IMR-90 (cell line): ENCODE results near the gene RIMKLA. TPM values are rescaled to one million over a fixed set of nuclear protein-coding genes. Genes with fewer than 3 reads are reported as not detected.

Source experiments
- ATAC-seq: fragments of 200-7000 bp; cut with Tn5 transposase; 2 replicates; pipeline ENCODE4 v1.9.1; 2020; ENCODE audit warnings: low read depth, mild to moderate bottlenecking, moderate library complexity
- BruUV-seq: library from RNA; stranded (reverse); fragments of 400-500 nt; replicated peaks from 2 replicates; lab custom pipeline; 2021; lab: Mats Ljungman, UMichigan
- CTCF ChIA-PET: fragments of 300-600 bp; formaldehyde crosslinking; extraction: SDS; loops from one replicate; lab custom pipeline; 2021; ENCODE audit warnings: antibody characterized with exemption; lab: Yijun Ruan, JAX
- POLR2A ChIA-PET: fragments of 300-600 bp; sonication (Branson Sonifier 250); formaldehyde crosslinking; loops from one replicate; lab custom pipeline; 2022; ENCODE audit warnings: antibody characterized with exemption; ENCODE audit not compliant: unreplicated experiment; lab: Charles Lee
- DNase-seq: peaks from one replicate; pipeline ENCODE4 v3.0.0; 2013
- H2AFZ ChIP-seq: replicated peaks from 2 replicates; pipeline ENCODE3; 2013; ENCODE audit warnings: low read length, mild to moderate bottlenecking; ENCODE audit not compliant: poor library complexity
- H2AK5ac ChIP-seq: 2 replicates; pipeline ENCODE4 v1.6.1; 2013; ENCODE audit warnings: low read depth, low read length, inconsistent platforms
- H2AK9ac ChIP-seq: replicated peaks from 2 replicates; pipeline ENCODE3; 2013; ENCODE audit warnings: mild to moderate bottlenecking, low read depth, low read length, moderate library complexity; ENCODE audit not compliant: poor library complexity
- H2BK120ac ChIP-seq: 2 replicates; pipeline ENCODE4 v1.6.1; 2013; ENCODE audit warnings: low read depth, low read length, inconsistent platforms
- H2BK15ac ChIP-seq: 3 replicates; pipeline ENCODE4 v1.6.1; 2013; ENCODE audit warnings: low read depth, low read length, inconsistent platforms
- H2BK20ac ChIP-seq: 2 replicates; pipeline ENCODE4 v1.6.1; 2013; ENCODE audit warnings: low read depth, mild to moderate bottlenecking, inconsistent platforms, low read length, moderate library complexity
- H2BK5ac ChIP-seq: 2 replicates; pipeline ENCODE4 v1.6.1; 2013; ENCODE audit warnings: mild to moderate bottlenecking, low read depth, low read length, inconsistent platforms; ENCODE audit not compliant: poor library complexity, severe bottlenecking
- H3K14ac ChIP-seq: replicated peaks from 2 replicates; pipeline ENCODE4 v1.6.1; 2013; ENCODE audit warnings: low read depth, low read length, inconsistent platforms
- H3K18ac ChIP-seq: 2 replicates; pipeline ENCODE4 v1.6.1; 2013; ENCODE audit warnings: low read depth, low read length, control low read depth
- H3K23ac ChIP-seq: 2 replicates; pipeline ENCODE4 v1.6.1; 2013; ENCODE audit warnings: low read depth, low read length, inconsistent platforms
- H3K27ac ChIP-seq: 2 replicates; pipeline ENCODE4 v1.5.1; 2013; ENCODE audit warnings: mild to moderate bottlenecking, control low read depth, low read length; ENCODE audit not compliant: insufficient read depth
- H3K27me3 ChIP-seq: 2 replicates; pipeline ENCODE4 v1.6.1; 2013; ENCODE audit warnings: low read length; ENCODE audit not compliant: control insufficient read depth, insufficient read depth
- H3K36me3 ChIP-seq: 2 replicates; pipeline ENCODE4 v1.6.1; 2013; ENCODE audit warnings: low read length, mixed read lengths; ENCODE audit not compliant: control insufficient read depth, insufficient read depth
- H3K4ac ChIP-seq: 2 replicates; pipeline ENCODE4 v1.6.1; 2013; ENCODE audit warnings: low read depth, low read length, inconsistent platforms
- H3K4me1 ChIP-seq: 2 replicates; pipeline ENCODE4 v1.6.1; 2013; ENCODE audit warnings: low read length, mixed read lengths; ENCODE audit not compliant: control insufficient read depth, insufficient read depth
- H3K4me2 ChIP-seq: 2 replicates; pipeline ENCODE4 v1.6.1; 2013; ENCODE audit warnings: low read depth, mild to moderate bottlenecking, control low read depth, low read length, moderate library complexity
- H3K4me3 ChIP-seq: 2 replicates; pipeline ENCODE4 v1.5.1; 2013; ENCODE audit warnings: low read depth, mild to moderate bottlenecking, control low read depth, low read length, moderate library complexity; ENCODE audit not compliant: insufficient read depth
- H3K56ac ChIP-seq: 2 replicates; pipeline ENCODE4 v1.6.1; 2013; ENCODE audit warnings: low read length, inconsistent platforms; ENCODE audit not compliant: insufficient read depth; ENCODE audit errors: extremely low read depth
- H3K79me1 ChIP-seq, 2 experiments: 2 replicates each; pipeline ENCODE4 v1.6.1; 2013; ENCODE audit warnings: low read length in 2 of 2, inconsistent platforms in 1 of 2, low read depth in 1 of 2
- H3K9ac ChIP-seq: 2 replicates; pipeline ENCODE4 v1.6.1; 2013; ENCODE audit warnings: low read depth, low read length, control low read depth
- H3K9me1 ChIP-seq: 2 replicates; pipeline ENCODE4 v1.6.1; 2013; ENCODE audit warnings: low read length, inconsistent platforms; ENCODE audit not compliant: insufficient read depth
- H3K9me3 ChIP-seq: 2 replicates; pipeline ENCODE4 v1.6.1; 2013; ENCODE audit warnings: low read length; ENCODE audit not compliant: control insufficient read depth, insufficient read depth
- H4K20me1 ChIP-seq: 2 replicates; pipeline ENCODE4 v1.6.1; 2013; ENCODE audit warnings: low read length, inconsistent platforms; ENCODE audit not compliant: insufficient read depth
- H4K5ac ChIP-seq: 2 replicates; pipeline ENCODE4 v1.6.1; 2013; ENCODE audit warnings: mild to moderate bottlenecking, low read depth, low read length, control low read depth
- H4K8ac ChIP-seq, 2 experiments: 2 replicates each; pipeline ENCODE4 v1.6.1; 2013; ENCODE audit warnings: low read depth in 2 of 2, low read length in 2 of 2, control low read depth in 1 of 2, inconsistent platforms in 1 of 2
- H4K91ac ChIP-seq: 2 replicates; pipeline ENCODE4 v1.6.1; 2013; ENCODE audit warnings: low read depth, low read length, inconsistent platforms; ENCODE audit not compliant: insufficient read depth
- BHLHE40 ChIP-seq: fragments of 150-350 bp; IDR thresholded peaks from 2 replicates; pipeline ENCODE4 v1.6.1; 2016; ENCODE audit warnings: mild to moderate bottlenecking, low read depth, low read length
- CEBPB ChIP-seq: IDR thresholded peaks from 2 replicates; pipeline ENCODE4 v1.6.1; 2012; ENCODE audit warnings: low read depth, low read length, improper control_type of control experiment
- CHD1 ChIP-seq: IDR thresholded peaks from 2 replicates; pipeline ENCODE4 v1.6.1; 2012; ENCODE audit warnings: low read depth, low read length, improper control_type of control experiment
- CTCF ChIP-seq: conservative IDR thresholded peaks from 2 replicates; pipeline ENCODE4 v1.5.1; 2012; ENCODE audit warnings: mild to moderate bottlenecking, low read depth, low read length, improper control_type of control experiment
- ELK1 ChIP-seq: fragments of 150-350 bp; IDR thresholded peaks from 2 replicates; pipeline ENCODE4 v1.6.1; 2016; ENCODE audit warnings: low read depth, mild to moderate bottlenecking, low read length, moderate library complexity, borderline replicate concordance
- FOS ChIP-seq: fragments of 150-350 bp; IDR thresholded peaks from 2 replicates; pipeline ENCODE4 v1.6.1; 2016; ENCODE audit warnings: low read depth, low read length
- MAFK ChIP-seq: IDR thresholded peaks from 2 replicates; pipeline ENCODE4 v1.6.1; 2012; ENCODE audit warnings: low read depth, low read length, improper control_type of control experiment
- MAZ ChIP-seq: IDR thresholded peaks from 2 replicates; pipeline ENCODE4 v1.6.1; 2012; ENCODE audit warnings: low read depth, mild to moderate bottlenecking, low read length, improper control_type of control experiment, moderate library complexity, borderline replicate concordance
- MXI1 ChIP-seq: IDR thresholded peaks from 2 replicates; pipeline ENCODE4 v1.6.1; 2012; ENCODE audit warnings: low read depth, mild to moderate bottlenecking, low read length, moderate library complexity, borderline replicate concordance
- NFE2L2 ChIP-seq: fragments of 150-350 bp; IDR thresholded peaks from 2 replicates; pipeline ENCODE4 v1.6.1; 2016; ENCODE audit warnings: low read depth, mild to moderate bottlenecking, low read length
- POLR2A ChIP-seq: IDR thresholded peaks from 2 replicates; pipeline ENCODE4 v1.6.1; 2012; ENCODE audit warnings: mild to moderate bottlenecking, low read depth, low read length
- RAD21 ChIP-seq: IDR thresholded peaks from 2 replicates; pipeline ENCODE4 v1.6.1; 2012; ENCODE audit warnings: low read length, improper control_type of control experiment
- RCOR1 ChIP-seq: IDR thresholded peaks from 2 replicates; pipeline ENCODE4 v1.6.1; 2012; ENCODE audit warnings: mild to moderate bottlenecking, low read length, improper control_type of control experiment; ENCODE audit not compliant: insufficient replicate concordance
- RFX5 ChIP-seq: IDR thresholded peaks from 2 replicates; pipeline ENCODE4 v1.8.0; 2012; ENCODE audit warnings: low read depth, mild to moderate bottlenecking, low read length, moderate library complexity
- SMC3 ChIP-seq: fragments of 150-350 bp; IDR thresholded peaks from 2 replicates; pipeline ENCODE4 v1.6.1; 2016; ENCODE audit warnings: low read depth, mild to moderate bottlenecking, antibody characterized with exemption, low read length, moderate library complexity
- USF2 ChIP-seq: fragments of 150-350 bp; IDR thresholded peaks from 2 replicates; pipeline ENCODE4 v1.6.1; 2017; ENCODE audit warnings: mild to moderate bottlenecking, antibody characterized with exemption, low read length, low read depth
- WGBS, 2 experiments: methylation state at CpG; one replicate each; pipeline versions ENCODE4 v1.1.5 to v1.1.7; 2013; ENCODE audit warnings: missing lambda C conversion rate in 2 of 2; ENCODE audit not compliant: insufficient read length in 1 of 2; ENCODE audit errors: extremely low coverage in 2 of 2; 5-methylcytosine and 5-hydroxymethylcytosine counted together
- dilution Hi-C: fragments of 300-500 bp; cut with HindIII; formaldehyde crosslinking; loops from one replicate; pipeline ENCODE4 v1.14.3; 2018; ENCODE audit warnings: low sequenced_read_pairs; ENCODE audit not compliant: unreplicated experiment
- in situ Hi-C: fragments of 300-500 bp; cut with MboI; formaldehyde crosslinking; loops from 3 replicates; pipeline ENCODE4 v1.14.3; 2019; ENCODE audit warnings: low sequenced_read_pairs, inconsistent platforms, mixed read lengths
- intact Hi-C: fragments of 100-400 bp; cut with micrococcal nuclease; formaldehyde crosslinking; loops from 2 replicates; pipeline ENCODE4 v1.10.0; 2022
- polyA plus RNA-seq, 3 experiments: library from polyadenylated mRNA; depleted of rRNA; stranded (reverse); fragments of >200 nt; gene quantifications; 2 replicates each; pipeline ENCODE4 v1.2.3, GENCODE V29; 2012; ENCODE audit warnings: low replicate concordance in 1 of 3
- total RNA-seq: library from RNA; depleted of rRNA; stranded (reverse); fragments of >200 nt; gene quantifications from 2 replicates; pipeline ENCODE4 v1.2.3, GENCODE V29; 2012

Gene RIMKLA
- total and polyA plus RNA-seq, 2 of the 4 experiments (the other 2 are of a cell fraction) = not detected

GRCh38 chr1:42358791-42359190, 21.8 kb upstream of the RIMKLA start:
- Histone ChIP-seq H3K4me1 (no peaks in the 10 kb centered on the region), H3K23ac (no peak overlapping the region), H2AFZ (no peak overlapping the region), H3K27ac (no peak overlapping the region), H2AK9ac (no peak overlapping the region), H2AK5ac (no peak overlapping the region), H3K18ac (no peak overlapping the region), H2BK120ac (no peak overlapping the region), H2BK5ac (no peak overlapping the region), H2BK20ac (no peak overlapping the region), H3K9me3 (no peaks in the 10 kb centered on the region), H3K9ac (no peak overlapping the region), H4K5ac (no peak overlapping the region), H3K56ac (no peak overlapping the region), H4K20me1 (no peaks in the 10 kb centered on the region), H2BK15ac (no peak overlapping the region), H3K27me3 (peaks cover 2% of the 10 kb centered on the region; the same call in 1 of the 2 replicates), H4K8ac (no peak overlapping the region), H3K4me2 (no peak overlapping the region), H3K79me1 (no peaks in the 10 kb centered on the region), H3K9me1 (no peaks in the 10 kb centered on the region), H3K4me3 (no peak overlapping the region), H4K91ac (no peak overlapping the region), H3K36me3 (no peaks in the 10 kb centered on the region), H3K14ac (no peak overlapping the region), H3K4ac (no peak overlapping the region)
- intact Hi-C loops (no loop called here), dilution Hi-C loops (no loop called here), in situ Hi-C loops (no loop called here)
- BruUV-seq = no TSS peak
- ATAC-seq = no peak
- ChIA-PET POLR2A (no interaction called here), CTCF (no interaction called here)
- no peak for TF ChIP-seq BHLHE40
- no peak for TF ChIP-seq MAZ
- no peak for TF ChIP-seq RFX5
- TF ChIP-seq ELK1 = no peak
- no peak for TF ChIP-seq CEBPB
- no peak for TF ChIP-seq RAD21
- no peak for TF ChIP-seq RCOR1
- no peak for TF ChIP-seq MAFK
- no peak for TF ChIP-seq USF2
- no peak for TF ChIP-seq POLR2A
- TF ChIP-seq FOS = no peak
- no peak for TF ChIP-seq CTCF
- no peak for TF ChIP-seq MXI1
- no peak for TF ChIP-seq NFE2L2
- TF ChIP-seq SMC3 = no peak
- TF ChIP-seq CHD1 = no peak
- no peak for DNase-seq
- WGBS, 2 experiments = no CpG with 5 or more reads among the region's 3 CpGs
